ENCODE measurements around the gene TRPM2. TPM values are rescaled to one million over a fixed set of nuclear protein-coding genes. Genes with fewer than 3 reads are reported as not detected.
A peak's percentile ranks its signal among the peaks of the same experiment; 100 is the strongest.

TRPM2 gene
- total RNA-seq, 1 donor from 2014 or later: 0.07 TPM

- Mint-ChIP-seq H3K36me3 (no peaks in the 10 kb centered on the region), H3K4me1 (ENCODE audit: unreplicated experiment) (no peaks in the 10 kb centered on the region), H3K9me3 (no peaks in the 10 kb centered on the region), H3K27me3 (no peaks in the 10 kb centered on the region), H3K27ac (no peak overlapping the region), H3K4me3 (no peak overlapping the region)
- peak; percentile 67 for DNase-seq (ENCODE audit: extremely low spot score, unreplicated experiment)
- TF ChIP-seq CTCF (conservative IDR thresholded peaks at IDR 0.05): no peak
These were observed 105.7 kb downstream of the TRPM2 start for GRCh38 chr21:44458971-44459711.

- Mint-ChIP-seq H3K27me3 (no peaks in the 10 kb centered on the region), H3K4me3 (no peak overlapping the region), H3K9me3 (no peaks in the 10 kb centered on the region), H3K4me1 (ENCODE audit: unreplicated experiment) (no peaks in the 10 kb centered on the region), H3K27ac (no peak overlapping the region), H3K36me3 (no peaks in the 10 kb centered on the region)
- DNase-seq (ENCODE audit: extremely low spot score, unreplicated experiment): no peak
- TF ChIP-seq CTCF (conservative IDR thresholded peaks at IDR 0.05): no peak
These were observed 106.5 kb downstream of the TRPM2 start for GRCh38 chr21:44459712-44460440.

- TF ChIP-seq CTCF (conservative IDR thresholded peaks at IDR 0.05): no peak
- no peaks in the 10 kb centered on the region for H3K36me3 Mint-ChIP-seq
- H3K4me3 Mint-ChIP-seq: no peak overlapping the region
- H3K9me3 Mint-ChIP-seq: no peaks in the 10 kb centered on the region
- no peaks in the 10 kb centered on the region for H3K27me3 Mint-ChIP-seq
- no peak overlapping the region for H3K27ac Mint-ChIP-seq
- no peak for DNase-seq (ENCODE audit: extremely low spot score, unreplicated experiment)
- no peaks in the 10 kb centered on the region for H3K4me1 Mint-ChIP-seq (ENCODE audit: unreplicated experiment)
These were observed 107.0 kb downstream of the TRPM2 start for GRCh38 chr21:44460441-44460755.

- no peaks in the 10 kb centered on the region for H3K36me3 Mint-ChIP-seq
- no peaks in the 10 kb centered on the region for H3K27me3 Mint-ChIP-seq
- DNase-seq (ENCODE audit: extremely low spot score, unreplicated experiment): peak; percentile 67
- TF ChIP-seq CTCF (conservative IDR thresholded peaks at IDR 0.05): no peak
- no peaks in the 10 kb centered on the region for H3K9me3 Mint-ChIP-seq
- no peak overlapping the region for H3K4me3 Mint-ChIP-seq
- no peak overlapping the region for H3K27ac Mint-ChIP-seq
- no peaks in the 10 kb centered on the region for H3K4me1 Mint-ChIP-seq (ENCODE audit: unreplicated experiment)
These were observed 107.6 kb downstream of the TRPM2 start for GRCh38 chr21:44461005-44461404.

GRCh38 chr21:44461464-44462001 lies 108.1 kb downstream of the TRPM2 start:
- Mint-ChIP-seq H3K36me3 (no peaks in the 10 kb centered on the region), H3K9me3 (no peaks in the 10 kb centered on the region), H3K27me3 (no peaks in the 10 kb centered on the region), H3K27ac (no peak overlapping the region), H3K4me3 (no peak overlapping the region), H3K4me1 (ENCODE audit: unreplicated experiment) (no peaks in the 10 kb centered on the region)
- peak; percentile 60 for TF ChIP-seq CTCF (conservative IDR thresholded peaks at IDR 0.05)
- DNase-seq (ENCODE audit: extremely low spot score, unreplicated experiment): peak; percentile 58
